Measurements from ENCODE around the gene ADAMTSL5. TPM values are rescaled to one million over a fixed set of nuclear protein-coding genes. Genes with fewer than 3 reads are reported as not detected.
A peak's percentile ranks its signal among the peaks of the same experiment; 100 is the strongest.
"Not testable (repeated sequence)": the region's sequence is repeated elsewhere in the genome, so short reads cannot be mapped to it uniquely, and the experiment has no call there.

Gene ADAMTSL5
- total RNA-seq, 1 donor from 2014 or later = 3.6 TPM

DNA sequence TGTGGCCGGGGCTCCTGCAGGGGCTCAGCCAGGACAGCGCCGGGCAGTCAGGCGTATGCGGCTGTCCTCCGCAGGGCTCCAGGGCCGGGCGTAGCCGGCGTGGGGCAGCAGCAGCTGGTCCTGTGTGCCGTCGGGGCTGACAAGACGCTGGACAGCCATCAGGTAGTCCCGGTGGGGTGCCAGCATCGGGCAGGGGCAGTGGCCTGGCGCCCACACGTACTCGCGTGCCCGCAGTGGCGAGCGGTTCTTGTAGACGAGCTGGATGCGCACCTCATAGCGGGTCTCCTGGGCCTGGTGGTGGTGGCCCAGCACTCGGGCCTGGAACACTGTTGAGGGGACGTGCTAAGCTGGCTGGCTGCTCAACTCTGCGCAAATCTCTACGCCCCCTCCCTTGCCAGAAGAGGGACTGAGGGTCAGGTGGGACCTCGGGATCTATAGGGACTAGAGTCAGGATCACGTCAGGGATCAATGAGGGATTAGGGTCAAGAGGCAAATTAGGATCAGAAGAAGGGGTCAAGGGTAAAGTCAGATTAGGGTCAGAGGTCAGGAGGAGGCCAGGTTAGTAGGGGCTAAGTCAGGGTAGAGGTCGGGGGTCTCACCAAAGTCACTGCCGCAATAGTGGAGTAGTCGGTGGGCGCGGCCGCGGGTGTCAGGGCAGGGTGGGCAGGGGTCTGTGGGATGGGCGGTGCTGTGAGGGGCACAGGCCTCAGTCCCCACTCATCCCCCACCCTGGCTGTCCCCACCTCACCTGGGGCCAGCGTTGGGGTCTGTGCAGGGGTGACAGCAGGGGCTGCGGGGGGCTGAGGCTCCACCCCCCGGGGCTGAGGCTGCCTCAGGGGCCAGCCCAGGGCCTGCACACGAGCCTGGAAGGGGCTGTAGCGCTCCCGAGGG lies 6.6 kb downstream of the ADAMTSL5 start:
- peaks cover 26% of the 10 kb centered on the region for H3K27me3 Mint-ChIP-seq (ENCODE audit: insufficient read depth)
- no peak for DNase-seq (ENCODE audit: low spot score)
- peaks cover 4% of the 10 kb centered on the region for H3K9me3 Mint-ChIP-seq
- intact Hi-C loops (cut with micrococcal nuclease) = no loop called here
- peak overlapping the region; percentile 10 for H3K27ac Mint-ChIP-seq
- H3K4me3 Mint-ChIP-seq = no peak overlapping the region
- H3K36me3 Mint-ChIP-seq (ENCODE audit: low read depth) = peaks cover 2% of the 10 kb centered on the region
- peaks cover 6% of the 10 kb centered on the region for H3K4me1 Mint-ChIP-seq (ENCODE audit: low read depth)

DNA sequence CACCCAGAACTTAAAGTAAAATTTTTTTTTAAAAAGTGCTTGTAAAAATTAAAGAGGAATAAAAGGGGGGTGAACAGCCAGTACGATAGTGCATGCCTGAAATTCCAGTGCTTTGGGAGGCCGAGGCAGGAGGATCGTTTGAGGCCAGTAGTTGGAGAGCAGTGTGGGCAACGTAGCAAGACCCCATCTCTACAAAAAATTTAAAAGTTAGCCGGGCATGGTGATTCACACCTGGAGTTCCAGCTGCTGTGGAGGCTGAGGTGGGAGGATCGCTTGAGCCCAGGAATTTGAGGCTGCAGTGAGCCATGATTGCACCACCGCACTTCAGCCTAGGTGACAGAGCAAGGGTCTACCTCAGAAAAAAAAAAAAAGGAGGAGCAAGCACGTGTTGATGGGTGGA lies 7.8 kb downstream of the ADAMTSL5 start:
- no peak for DNase-seq (ENCODE audit: low spot score)
- Mint-ChIP-seq H3K4me3 (no peak overlapping the region), H3K27ac (no peak overlapping the region), H3K36me3 (ENCODE audit: low read depth) (peaks cover 2% of the 10 kb centered on the region), H3K27me3 (ENCODE audit: insufficient read depth) (peaks cover 19% of the 10 kb centered on the region), H3K9me3 (peaks cover 4% of the 10 kb centered on the region), H3K4me1 (ENCODE audit: low read depth) (peaks cover 6% of the 10 kb centered on the region)
- intact Hi-C loops (cut with micrococcal nuclease) = no loop called here

DNA sequence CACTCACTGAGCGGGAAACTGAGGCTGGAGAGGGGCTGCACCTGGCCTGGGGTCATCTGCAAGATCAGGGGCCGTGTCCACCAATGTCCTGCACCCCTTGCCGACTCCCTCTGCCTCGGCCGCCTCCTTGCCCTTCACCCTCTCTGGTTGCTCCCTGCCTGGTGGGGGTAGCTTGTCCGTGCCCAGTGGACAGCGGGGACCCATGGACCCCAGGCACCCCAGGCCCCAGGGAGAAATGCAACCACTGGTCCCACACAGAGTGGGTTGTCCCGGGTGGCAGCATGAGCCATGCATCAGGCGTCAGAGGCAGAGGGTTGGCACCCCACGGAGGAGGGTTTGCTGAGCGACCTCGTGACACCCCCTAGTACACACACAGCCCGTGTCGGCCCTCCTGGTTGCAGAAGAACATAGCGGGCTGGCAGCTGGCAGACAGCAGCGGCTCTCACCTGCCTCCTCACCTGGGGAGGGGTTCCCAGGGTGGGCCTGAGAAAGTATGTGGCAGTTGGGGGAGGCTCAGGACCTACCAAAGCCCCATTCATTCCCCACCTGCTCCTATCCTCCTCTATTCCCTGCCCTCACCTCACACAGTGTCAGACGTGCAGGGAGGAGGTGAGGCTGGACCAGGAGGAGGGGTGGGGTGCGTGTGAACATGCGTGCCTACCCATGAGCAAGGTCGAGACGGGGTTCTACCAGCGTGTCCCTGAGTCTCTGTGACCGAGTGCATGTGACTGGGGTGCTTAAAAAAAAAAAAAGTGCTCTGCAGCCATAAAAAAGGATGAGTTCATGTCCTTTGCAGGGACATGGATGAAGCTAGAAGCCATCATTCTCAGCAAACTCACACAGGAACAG lies 8.7 kb downstream of the ADAMTSL5 start:
- peaks cover 16% of the 10 kb centered on the region for H3K27me3 Mint-ChIP-seq (ENCODE audit: insufficient read depth)
- peaks cover 6% of the 10 kb centered on the region for H3K4me1 Mint-ChIP-seq (ENCODE audit: low read depth)
- H3K4me3 Mint-ChIP-seq = no peak overlapping the region
- intact Hi-C loops (cut with micrococcal nuclease) = no loop called here
- no peak for DNase-seq (ENCODE audit: low spot score)
- peaks cover 2% of the 10 kb centered on the region for H3K36me3 Mint-ChIP-seq (ENCODE audit: low read depth)
- peaks cover 4% of the 10 kb centered on the region for H3K9me3 Mint-ChIP-seq
- no peak overlapping the region for H3K27ac Mint-ChIP-seq

DNA sequence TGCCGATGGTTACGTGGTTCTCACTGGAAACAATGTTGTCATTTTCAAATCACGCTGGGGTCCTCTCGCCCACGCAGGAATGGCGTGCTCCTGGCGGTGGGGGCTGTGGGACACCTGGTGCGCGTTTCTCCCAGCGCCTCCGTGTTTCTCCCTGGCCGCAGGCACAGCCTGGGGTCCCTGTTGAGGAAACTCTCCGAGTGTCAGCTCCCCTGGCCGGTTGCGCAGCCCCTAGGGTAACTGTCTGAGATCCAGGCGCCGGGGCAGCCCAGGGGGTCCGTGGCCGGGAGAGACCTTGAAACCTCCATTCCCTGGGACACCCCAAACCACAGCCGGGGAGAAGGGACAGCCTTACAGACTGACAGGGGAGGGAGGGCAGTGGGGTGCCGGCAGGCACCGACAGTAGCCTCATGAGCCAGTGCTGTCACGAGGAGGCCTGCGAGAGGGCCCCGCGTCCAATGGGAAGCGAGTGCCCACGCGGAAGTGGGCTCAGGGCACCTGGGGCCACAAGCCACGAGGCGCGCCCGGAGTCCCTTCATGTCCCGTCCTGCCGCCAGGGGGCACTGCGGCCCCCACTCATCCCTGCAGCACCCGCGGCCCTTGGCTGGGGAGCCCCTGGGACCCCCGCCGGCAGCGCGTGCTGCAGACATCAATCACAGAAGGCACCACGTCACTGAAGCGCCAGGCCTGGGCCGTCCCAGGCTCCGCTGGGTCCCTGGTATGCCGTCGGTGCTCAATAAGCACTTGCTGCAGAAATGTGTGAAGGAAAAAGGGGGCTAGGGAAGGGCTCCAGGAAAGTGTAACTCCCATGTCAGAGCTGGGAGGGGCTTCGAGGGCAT lies 9.5 kb downstream of the ADAMTSL5 start:
- H3K27me3 Mint-ChIP-seq (ENCODE audit: insufficient read depth) = peaks cover 16% of the 10 kb centered on the region
- peaks cover 4% of the 10 kb centered on the region for H3K9me3 Mint-ChIP-seq
- H3K4me3 Mint-ChIP-seq = peak overlapping the region; percentile 19
- H3K36me3 Mint-ChIP-seq (ENCODE audit: low read depth) = no peaks in the 10 kb centered on the region
- peaks cover 6% of the 10 kb centered on the region for H3K4me1 Mint-ChIP-seq (ENCODE audit: low read depth)
- intact Hi-C loops (cut with micrococcal nuclease) = no loop called here
- peak; percentile 55 for DNase-seq (ENCODE audit: low spot score)
- H3K27ac Mint-ChIP-seq = no peak overlapping the region

DNA sequence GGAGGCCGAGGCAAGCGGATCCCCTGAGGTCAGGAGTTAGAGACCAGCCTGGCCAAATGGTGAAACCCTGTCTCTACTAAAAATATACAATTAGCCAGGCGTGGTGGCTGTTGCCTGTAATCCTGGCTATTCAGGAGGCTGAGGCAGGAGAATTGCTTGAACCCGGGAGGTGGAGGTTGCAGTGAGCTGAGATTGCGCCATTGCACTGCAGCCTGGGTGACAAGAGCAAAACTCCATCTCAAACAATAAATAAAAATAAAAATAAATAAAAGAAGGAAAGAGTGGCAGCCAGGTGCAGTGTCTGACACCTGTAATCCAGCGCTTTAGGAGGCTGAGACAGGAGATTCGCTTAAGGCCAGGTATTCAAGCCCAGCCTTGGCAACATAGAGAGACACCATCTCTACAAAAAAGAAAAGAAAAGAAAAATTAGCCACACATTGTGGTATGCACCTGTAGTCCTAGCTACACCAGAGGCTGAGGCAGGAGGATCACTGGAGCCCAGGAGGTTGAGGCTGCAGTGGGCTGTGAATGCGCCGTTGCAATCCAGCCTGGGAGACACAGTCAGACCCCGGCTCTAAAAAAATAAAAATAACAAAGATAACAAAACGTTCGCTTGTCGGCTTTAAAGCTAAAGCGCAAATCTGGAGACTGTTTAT lies 10.3 kb downstream of the ADAMTSL5 start:
- H3K27ac Mint-ChIP-seq = no peak overlapping the region
- intact Hi-C loops (cut with micrococcal nuclease) = no loop called here
- no peak for DNase-seq (ENCODE audit: low spot score)
- no peak overlapping the region for H3K4me3 Mint-ChIP-seq
- H3K36me3 Mint-ChIP-seq (ENCODE audit: low read depth) = no peaks in the 10 kb centered on the region
- H3K27me3 Mint-ChIP-seq (ENCODE audit: insufficient read depth) = peaks cover 13% of the 10 kb centered on the region
- H3K4me1 Mint-ChIP-seq (ENCODE audit: low read depth) = peaks cover 2% of the 10 kb centered on the region
- peaks cover 1% of the 10 kb centered on the region for H3K9me3 Mint-ChIP-seq

DNA sequence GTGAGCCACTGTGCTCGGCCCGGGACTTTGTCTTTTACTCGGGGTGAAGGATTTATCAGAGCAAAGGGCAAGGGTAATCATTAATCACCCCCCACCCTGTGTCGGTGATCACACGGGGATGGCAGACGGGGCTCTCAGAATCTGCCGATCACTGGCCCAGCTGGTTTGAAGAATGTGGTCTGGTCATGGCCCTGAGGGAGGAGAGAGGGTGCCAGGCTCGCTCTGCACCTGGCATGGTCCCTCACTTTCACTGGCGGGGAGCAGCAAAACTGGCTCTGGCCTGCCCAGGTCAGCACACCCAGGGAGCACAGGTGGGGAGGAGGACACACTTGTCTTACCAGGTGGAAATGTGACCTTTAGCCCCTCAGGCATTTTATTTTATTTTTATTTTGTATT lies 11.6 kb downstream of the ADAMTSL5 start:
- Mint-ChIP-seq H3K9me3 (no peaks in the 10 kb centered on the region), H3K27ac (no peak overlapping the region), H3K4me1 (ENCODE audit: low read depth) (no peaks in the 10 kb centered on the region), H3K4me3 (no peak overlapping the region), H3K27me3 (ENCODE audit: insufficient read depth) (peaks cover 12% of the 10 kb centered on the region), H3K36me3 (ENCODE audit: low read depth) (no peaks in the 10 kb centered on the region)
- intact Hi-C loops (cut with micrococcal nuclease) = no loop called here
- DNase-seq (ENCODE audit: low spot score) = no peak

DNA sequence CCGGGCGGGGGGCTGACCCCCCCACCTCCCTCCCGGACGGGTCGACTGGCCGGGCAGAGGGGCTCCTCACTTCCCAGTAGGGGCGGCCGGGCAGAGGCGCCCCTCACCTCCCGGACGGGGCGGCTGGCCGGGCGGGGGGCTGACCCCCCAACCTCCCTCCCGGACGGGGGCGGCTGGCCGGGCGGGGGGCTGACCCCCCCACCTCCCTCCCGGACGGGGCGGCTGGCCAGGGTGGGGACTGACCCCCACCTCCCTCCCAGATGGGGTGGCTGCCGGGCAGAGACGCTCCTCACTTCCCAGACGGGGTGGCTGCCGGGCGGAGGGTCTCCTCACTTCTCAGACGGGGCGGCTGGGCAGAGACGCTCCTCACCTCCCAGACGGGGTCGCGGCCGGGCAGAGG lies 13.6 kb downstream of the ADAMTSL5 start:
- DNase-seq (ENCODE audit: low spot score); H3K9me3 Mint-ChIP-seq; H3K4me1 Mint-ChIP-seq (ENCODE audit: low read depth); H3K27me3 Mint-ChIP-seq (ENCODE audit: insufficient read depth); H3K36me3 Mint-ChIP-seq (ENCODE audit: low read depth); intact Hi-C loops (cut with micrococcal nuclease); H3K27ac Mint-ChIP-seq; H3K4me3 Mint-ChIP-seq: not testable (repeated sequence)

DNA sequence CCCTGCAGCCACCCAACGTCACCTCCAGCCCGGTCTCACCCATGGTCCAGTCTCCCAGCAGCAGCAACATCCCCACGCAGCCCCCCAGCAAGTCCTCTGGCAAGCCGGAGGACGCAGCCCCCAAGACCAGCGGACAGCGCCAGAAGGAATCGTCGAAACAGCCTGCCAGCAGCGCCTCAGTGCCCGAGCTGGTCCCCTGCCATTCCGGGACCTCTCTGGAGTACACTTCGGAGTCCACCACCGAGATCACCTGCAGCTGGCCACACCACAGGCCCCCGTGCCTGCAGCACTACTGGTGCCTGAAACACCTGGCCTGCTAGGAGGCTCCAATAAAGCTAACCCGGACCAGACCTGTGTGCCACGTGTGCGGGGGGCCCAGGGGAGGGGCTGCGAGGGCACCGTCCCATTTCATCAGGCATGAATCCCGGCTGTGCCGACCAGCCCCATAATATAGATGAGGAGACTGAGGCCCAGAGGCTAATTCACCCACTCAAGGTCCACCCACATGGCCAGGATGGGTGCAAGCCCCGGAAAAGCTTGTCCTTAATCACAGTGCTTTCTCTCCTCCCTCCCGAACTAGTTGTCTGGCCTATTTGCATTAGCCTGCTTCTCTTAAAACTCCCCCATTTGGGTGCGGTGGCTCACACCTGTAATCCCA lies 15.1 kb downstream of the ADAMTSL5 start:
- H3K4me1 Mint-ChIP-seq (ENCODE audit: low read depth) = no peaks in the 10 kb centered on the region
- no peaks in the 10 kb centered on the region for H3K9me3 Mint-ChIP-seq
- no peak overlapping the region for H3K27ac Mint-ChIP-seq
- H3K4me3 Mint-ChIP-seq = no peak overlapping the region
- DNase-seq (ENCODE audit: low spot score) = no peak
- intact Hi-C loops (cut with micrococcal nuclease) = no loop called here
- H3K27me3 Mint-ChIP-seq (ENCODE audit: insufficient read depth) = peaks cover 5% of the 10 kb centered on the region
- H3K36me3 Mint-ChIP-seq (ENCODE audit: low read depth) = no peaks in the 10 kb centered on the region

DNA sequence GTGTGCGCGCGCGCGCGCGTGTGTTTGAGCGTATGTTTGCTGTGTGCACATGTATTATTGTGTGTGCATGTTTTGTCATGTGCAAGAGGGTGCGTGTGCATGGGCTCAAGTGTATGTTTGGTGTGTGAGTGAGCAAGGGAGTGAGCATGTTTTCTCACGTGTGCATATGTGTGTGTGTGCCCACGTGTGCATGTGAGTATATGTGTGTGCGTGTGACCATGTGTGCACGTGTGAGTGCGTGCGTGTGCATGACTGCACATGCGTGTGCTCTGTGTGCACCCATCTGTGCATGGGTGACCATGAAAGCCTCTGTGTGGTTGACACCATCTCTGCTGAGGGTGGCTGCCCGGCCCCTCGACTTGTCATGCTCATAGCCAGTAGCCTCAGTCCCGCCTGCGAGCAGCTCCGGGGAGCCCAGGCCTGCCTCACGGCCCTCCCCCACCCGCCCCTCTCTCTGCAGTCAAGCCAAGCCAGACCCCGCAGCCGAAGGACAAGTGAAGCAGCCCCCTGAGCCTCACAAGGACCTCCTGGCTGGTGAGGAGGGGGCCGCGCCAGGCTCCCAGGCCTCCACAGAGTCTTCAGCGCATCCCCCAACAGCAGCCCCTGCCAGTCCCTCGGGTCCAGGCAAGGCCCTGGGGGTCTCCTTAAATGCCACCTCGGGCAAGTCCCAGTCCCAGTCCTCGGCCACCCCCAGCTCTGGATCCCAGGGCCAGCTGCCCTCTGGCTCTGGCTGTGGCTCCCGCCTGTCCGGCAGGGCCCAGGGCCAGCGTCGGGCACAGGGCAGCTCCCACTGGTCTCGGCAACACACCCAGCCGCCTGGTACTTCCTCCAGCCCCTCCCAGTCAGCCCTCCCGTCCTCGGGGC lies 15.9 kb downstream of the ADAMTSL5 start:
- H3K4me1 Mint-ChIP-seq (ENCODE audit: low read depth) = peaks cover 2% of the 10 kb centered on the region
- H3K27ac Mint-ChIP-seq = no peak overlapping the region
- H3K36me3 Mint-ChIP-seq (ENCODE audit: low read depth) = no peaks in the 10 kb centered on the region
- no peak for DNase-seq (ENCODE audit: low spot score)
- no peak overlapping the region for H3K4me3 Mint-ChIP-seq
- H3K9me3 Mint-ChIP-seq = no peaks in the 10 kb centered on the region
- intact Hi-C loops (cut with micrococcal nuclease) = no loop called here
- H3K27me3 Mint-ChIP-seq (ENCODE audit: insufficient read depth) = peaks cover 3% of the 10 kb centered on the region

DNA sequence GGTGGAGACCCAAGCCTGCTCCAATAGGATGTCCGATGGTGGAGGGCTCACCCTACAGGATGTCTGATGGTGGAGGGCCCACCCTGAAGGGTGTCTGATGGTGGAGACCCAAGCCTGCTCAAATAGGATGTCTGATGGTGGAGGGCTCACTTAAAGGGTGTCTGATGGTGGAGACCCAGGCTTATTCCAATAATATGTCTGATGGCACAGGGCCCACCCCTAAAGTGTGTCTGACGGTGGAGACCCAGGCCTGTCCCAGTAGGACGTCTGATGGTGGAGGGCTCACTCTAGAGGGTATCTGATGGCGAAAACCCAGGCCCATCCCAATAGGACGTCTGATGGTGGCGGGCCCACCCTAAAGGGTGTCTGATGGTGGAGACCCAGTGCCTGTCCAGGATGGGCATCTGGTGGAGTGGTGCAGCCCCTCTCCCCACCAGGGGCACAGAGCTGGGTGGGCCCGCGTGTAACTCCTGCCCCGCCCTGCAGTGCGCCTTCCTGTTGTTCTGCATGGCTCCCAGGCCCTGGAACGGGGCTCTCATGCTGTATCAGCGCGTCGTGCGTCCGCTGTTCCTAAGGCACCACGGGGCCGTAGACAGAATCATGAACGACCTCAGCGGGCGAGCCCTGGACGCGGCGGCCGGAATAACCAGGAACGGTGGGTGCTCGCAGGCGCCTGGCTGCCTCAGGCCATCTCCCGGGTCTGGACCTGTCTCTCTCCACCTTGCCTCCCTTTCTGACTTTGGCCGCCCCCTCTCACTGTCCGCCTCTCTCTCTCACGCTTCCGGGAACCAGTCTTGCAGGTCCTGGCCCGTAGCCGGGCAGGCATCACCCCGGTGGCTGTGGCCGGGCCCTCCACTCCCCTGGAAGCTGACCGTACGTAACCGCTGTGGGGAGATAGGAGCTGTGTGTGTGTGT lies 16.8 kb downstream of the ADAMTSL5 start:
- no peak for DNase-seq (ENCODE audit: low spot score)
- Mint-ChIP-seq H3K4me3 (no peak overlapping the region), H3K27me3 (ENCODE audit: insufficient read depth) (peaks cover 6% of the 10 kb centered on the region), H3K4me1 (ENCODE audit: low read depth) (peaks cover 6% of the 10 kb centered on the region), H3K36me3 (ENCODE audit: low read depth) (no peaks in the 10 kb centered on the region), H3K9me3 (no peaks in the 10 kb centered on the region), H3K27ac (no peak overlapping the region)
- intact Hi-C loops (cut with micrococcal nuclease) = no loop called here
